ENCODE results near the gene C2orf49.
A peak's percentile ranks its signal among the peaks of the same experiment; 100 is the strongest.

Gene C2orf49

DNA sequence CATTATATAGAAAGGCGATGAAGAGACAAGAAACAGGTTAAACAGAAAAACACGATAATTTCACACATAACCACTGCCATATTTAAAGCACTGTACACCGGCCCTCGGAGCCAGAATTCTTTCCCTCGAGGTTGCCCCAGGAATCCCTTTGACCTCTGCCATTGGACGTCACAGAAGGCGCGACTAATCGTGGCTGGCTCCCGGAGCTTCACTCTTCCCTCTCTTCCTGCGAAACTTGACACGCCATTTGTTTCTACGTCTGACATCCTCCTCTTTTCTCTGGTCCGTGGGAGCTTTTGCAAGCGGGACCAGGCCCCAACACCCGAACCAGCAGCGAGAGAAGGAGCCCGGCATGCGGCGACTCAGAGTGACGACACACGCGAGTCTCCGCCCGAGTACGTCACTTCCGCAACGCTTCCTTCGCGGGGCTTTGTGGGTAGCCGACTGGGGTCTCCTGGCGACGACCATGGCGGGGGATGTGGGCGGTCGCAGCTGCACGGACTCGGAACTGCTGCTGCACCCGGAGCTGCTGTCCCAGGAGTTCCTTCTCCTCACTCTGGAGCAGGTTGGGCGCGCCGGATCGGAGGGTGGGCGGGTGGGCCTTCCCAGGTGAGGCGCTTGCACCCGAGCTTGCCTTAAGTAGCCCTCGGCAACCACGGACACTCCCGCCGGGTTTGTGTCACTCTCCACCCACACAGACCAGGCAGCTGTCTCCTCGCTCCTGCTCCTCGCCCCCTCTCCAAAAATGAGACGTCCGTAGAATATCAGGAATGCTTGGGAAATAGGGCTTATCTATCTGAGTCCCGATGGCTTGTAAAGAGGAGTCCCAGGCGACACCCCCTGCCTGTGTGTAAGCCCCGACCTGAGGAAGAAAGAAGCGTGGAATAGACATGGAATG is at the start of gene C2orf49:
TSS of gene C2orf49 (plus strand) at position 419 of the 898 bp plus-strand sequence. CDS start at position 467, 48 bp downstream.
- DNase-seq, result peak; percentile 92

DNA sequence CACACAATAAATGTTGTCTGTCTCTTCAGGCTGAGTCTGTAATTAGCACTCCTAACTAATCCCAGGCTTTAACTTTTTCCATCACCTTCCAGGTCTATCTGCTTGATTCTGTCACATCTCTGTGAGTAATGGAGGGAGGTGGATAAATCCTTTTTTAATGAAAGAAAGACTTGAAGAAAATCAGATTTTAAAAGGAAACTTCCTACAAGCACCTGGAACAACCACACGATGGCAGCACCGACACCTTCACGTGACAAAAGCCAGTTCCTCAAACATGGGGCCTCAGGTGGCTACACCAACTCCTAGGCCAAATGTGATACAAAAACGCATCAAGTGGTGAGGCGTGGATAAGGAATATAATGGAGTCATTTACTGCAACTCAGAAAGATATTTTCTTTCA is 49.6 kb upstream of the C2orf49 start:
- peak; percentile 12 for DNase-seq

- DNase-seq, result no peak
Observed at GRCh38 chr2:105288133-105288532, 49.2 kb upstream of the C2orf49 start.

- no peak for DNase-seq
Observed at GRCh38 chr2:105290981-105291660, 46.2 kb upstream of the C2orf49 start.

GRCh38 chr2:105291981-105292380 is 45.4 kb upstream of the C2orf49 start:
- DNase-seq, result no peak

GRCh38 chr2:105294046-105294445 is 43.3 kb upstream of the C2orf49 start:
- peak; percentile 39 for DNase-seq

DNA sequence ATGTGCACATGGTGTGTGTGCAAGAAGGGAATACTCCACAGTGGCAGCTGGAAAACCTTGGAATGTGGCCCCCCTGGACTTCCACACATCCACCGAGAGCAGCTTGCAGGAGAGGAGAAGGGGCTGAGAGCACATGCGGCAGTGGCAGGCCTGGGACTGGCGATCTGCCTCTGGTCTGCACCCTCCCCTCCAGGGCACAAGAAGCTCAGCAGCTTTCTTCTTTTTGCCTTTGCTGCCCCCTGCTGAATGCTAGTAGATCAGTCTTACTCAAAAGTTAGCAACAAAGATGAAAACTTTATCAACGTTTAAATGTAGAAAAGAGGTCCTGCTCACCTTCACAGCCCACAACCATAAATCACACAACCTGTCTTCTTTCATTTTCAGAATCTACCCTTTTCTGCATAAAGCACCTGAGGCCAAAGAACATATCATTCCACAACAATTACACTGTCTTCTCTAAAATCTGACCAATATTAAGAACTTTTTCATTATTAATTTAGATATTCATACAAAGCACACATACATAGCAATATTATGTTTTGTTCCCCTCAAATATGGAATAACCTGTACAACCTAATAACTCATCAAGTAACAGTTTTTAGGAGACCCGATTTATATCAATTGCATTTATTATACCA is 42.4 kb upstream of the C2orf49 start:
- peak; percentile 78 for DNase-seq

DNA sequence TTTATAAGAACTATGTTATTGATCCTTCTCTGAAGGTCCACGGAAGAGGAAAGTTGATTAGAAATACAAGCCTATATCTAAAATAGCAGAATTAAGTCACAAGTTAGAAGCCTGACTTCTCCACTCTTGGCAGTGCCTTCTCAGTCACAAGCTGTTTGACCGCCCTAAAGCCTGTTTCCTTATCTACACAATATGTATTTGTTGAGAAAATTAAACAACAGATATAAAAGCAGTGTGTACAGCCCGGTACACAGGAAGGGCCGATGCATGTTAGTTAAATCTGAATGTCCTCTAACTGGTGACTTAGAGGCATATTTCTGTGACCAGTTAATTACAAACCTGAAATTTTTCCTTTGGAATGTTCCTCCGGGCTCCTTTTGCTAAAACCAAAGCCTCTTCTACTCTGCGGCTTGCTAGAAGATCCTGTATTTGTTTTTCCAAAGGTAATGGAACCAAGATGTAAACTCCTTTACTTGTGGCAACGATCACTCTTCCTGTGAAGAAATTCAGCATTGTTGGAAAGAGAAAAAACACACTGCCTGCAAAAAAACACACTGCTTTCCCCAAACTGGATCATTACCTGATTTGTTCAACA is 41.2 kb upstream of the C2orf49 start:
- no peak for DNase-seq

DNA sequence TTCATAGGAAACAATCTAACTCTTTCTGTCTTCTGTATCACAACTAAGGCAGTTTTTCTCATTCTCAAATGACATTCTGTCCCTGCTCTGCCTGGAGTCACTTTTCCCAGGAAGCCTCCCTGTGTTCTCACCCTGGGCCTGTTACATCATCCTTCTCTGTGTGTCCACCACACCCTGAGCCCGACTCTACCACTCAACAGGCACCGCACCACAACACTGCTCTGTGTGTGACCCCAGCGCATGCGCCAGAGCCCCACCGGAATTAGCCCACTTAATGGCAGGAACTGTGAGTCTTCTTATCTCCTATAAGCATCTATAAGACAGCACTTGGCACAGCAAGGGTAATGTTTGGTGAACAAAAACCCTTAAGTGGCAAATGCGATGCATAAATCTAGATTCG is 40.1 kb upstream of the C2orf49 start:
- no peak for DNase-seq

GRCh38 chr2:105298017-105298416 is 39.3 kb upstream of the C2orf49 start:
- no peak for DNase-seq

GRCh38 chr2:105299290-105299689 is 38.0 kb upstream of the C2orf49 start:
- no peak for DNase-seq

- no peak for DNase-seq
Observed at GRCh38 chr2:105301646-105302045, 35.7 kb upstream of the C2orf49 start.

DNA sequence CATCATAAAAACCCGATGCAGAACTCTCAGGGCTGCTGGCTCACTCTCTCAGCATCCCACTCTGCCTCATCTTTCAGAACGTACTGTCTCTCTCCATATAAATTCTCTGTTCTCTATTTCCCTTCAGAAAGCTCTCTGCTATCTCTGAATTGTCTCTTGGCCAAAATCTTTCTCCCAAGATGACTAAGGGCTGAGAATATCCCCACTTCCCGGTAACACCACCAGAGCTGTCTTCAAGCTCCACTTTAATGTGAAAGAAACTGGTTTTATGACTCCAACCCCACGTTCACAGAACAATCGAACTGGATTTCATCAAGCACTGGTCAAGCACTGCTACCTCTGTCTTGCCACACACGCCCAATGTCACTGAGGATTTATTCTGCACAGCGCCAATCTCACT is 30.2 kb upstream of the C2orf49 start:
- no peak for DNase-seq

GRCh38 chr2:105307550-105307949 is 29.8 kb upstream of the C2orf49 start:
- DNase-seq, result no peak

GRCh38 chr2:105307962-105308361 is 29.4 kb upstream of the C2orf49 start:
- no peak for DNase-seq

DNA sequence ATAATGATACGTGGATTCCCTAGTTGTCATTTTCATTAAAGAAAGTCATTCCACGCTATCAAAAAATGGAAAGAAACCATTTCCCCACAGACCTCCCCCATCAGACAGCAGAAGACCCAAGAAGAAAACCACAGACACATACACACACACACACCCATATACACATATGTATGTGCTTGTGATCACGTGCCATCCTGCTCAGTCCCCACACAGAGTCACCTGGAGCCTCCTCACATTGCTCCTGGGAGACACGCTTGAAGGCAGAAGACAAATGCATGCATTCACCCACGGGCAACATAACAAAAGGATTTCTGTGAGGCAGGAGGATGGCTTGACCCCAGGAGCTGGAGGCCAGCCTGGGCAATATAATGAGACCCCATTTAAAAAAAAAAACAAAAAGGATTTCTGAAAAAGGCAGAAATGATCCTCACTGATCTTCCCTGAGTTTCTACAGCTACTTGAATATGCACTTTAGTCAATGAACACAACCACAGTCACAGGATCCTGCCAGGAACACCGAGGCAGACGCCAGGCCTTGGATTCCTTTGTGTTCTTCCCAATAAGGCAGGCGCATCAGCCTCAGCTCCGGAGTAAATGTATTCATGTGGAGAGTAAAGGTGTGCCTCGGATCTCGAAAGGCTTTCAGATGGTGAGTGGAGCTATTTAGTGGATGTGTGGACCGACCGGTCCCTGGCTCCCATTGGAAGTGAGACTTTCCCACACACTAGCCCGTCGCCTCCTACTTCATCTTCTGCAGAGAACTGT is 28.8 kb upstream of the C2orf49 start:
- no peak for DNase-seq

- no peak for DNase-seq
Observed at GRCh38 chr2:105309147-105309545, 28.2 kb upstream of the C2orf49 start.

GRCh38 chr2:105313877-105314276 is 23.5 kb upstream of the C2orf49 start:
- no peak for DNase-seq

GRCh38 chr2:105315314-105315713 is 22.0 kb upstream of the C2orf49 start:
- DNase-seq, result no peak

DNA sequence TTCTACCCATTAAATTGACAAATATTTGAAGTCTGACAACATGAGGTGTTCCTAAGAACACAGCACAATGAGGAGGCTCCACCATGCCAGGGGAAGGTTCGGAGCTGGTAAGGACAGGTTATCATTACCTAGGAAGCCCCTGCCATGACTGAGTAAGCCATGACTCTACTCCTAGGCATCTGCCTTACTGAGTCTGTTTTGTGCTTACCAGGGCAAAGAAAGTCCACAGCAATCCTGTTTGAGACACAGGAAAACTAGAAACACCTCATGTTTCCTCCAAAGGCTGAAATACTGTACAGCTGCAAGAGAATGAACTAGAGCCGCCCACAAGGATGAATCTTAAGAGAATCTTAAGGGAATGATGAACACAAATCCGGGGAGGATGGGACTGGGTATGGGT is 19.4 kb upstream of the C2orf49 start:
- no peak for DNase-seq

DNA sequence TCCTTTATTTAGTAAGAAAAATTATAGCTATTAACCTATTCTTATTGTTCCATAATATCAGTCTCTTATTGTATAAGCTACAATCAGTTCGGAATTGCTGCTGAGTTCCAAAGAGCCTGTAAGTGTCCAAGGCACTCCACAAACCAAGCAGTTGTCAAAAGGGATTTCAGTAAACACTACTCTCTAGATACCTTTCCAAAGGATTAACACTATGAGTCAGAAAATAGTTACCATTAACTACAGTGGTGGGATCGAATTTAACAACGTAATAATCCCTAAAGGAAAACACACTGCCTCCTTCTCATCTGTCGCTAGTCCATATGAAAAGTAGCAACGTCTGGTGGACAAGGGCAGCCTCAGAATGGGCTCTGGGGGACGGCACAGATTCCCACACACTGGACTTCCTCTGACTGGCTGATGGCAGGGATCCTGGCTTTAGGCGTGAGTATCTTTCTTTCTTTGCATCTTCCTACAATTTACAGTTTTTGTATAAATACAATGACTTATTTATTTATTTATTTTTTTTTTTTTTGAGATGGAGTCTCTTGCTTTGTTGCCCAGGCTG is 16.6 kb upstream of the C2orf49 start:
- DNase-seq, result no peak
